Cardiac septum (tissue), 1 donor: ENCODE results near the gene GPR3. TPM values are rescaled to one million over a fixed set of nuclear protein-coding genes. Genes with fewer than 3 reads are reported as not detected.

Experiments used
- DNase-seq: peaks from one replicate; pipeline ENCODE4 v3.0.0-alpha.2; 2020; ENCODE audit warnings: low spot score
- intact Hi-C: fragments of 100-400 bp; cut with DNase I; formaldehyde crosslinking; loops from one replicate; pipeline ENCODE4 v1.14.0; 2022
- total RNA-seq: library from RNA; stranded (reverse); fragmentation: NEBNext Ultra II Directional; extraction: Animal tissue kit (Norgen Biotek cat#: 25700); gene quantifications from one replicate; pipeline ENCODE4 v1.2.1, GENCODE V29; 2021
- donor health status: DM: no; HTN: no; CAD: no.

The GPR3 gene
- total RNA-seq, 1 donor from 2014 or later = 2.3 TPM

DNA sequence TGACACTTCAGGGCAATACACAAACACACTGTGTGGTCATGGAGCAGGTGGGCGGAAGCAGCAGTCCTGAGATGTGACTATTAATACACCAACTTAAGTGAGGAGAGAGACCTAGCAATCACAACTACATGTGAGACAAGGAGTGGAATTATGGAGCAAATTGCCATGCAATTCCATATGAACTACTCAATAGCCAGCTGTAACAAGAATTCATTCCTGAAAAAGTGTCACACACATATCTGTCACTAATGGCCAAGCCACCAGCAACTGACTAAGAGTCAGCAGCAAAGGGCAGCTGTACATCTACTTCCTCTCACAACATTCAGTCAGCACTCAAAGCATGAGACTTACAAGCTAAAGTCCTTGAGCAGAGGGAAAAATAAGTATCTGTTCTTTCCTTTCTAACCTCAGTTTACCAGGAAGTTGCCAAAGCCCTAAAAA, 46.2 kb downstream of the GPR3 start:
- DNase-seq = no peak
- intact Hi-C loops = no loop called here

DNA sequence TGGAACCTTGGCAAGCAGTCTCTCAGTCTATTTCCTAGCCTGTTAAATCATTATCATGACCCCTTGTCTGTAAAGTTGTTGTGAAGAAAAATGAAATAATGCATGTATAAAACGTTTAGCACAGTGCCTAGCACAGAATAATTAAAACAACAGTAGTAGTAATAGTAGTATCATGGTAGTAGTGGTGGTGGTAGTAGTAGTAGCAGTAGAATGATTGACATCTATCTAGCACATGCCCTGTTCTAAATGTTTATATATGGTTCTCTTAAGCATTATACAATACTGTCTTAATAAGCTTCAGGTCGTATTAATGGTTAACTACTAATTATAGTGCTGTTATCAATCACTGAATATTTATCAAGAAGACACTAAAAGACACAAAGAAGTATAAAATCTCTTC, 46.7 kb downstream of the GPR3 start:
- intact Hi-C loops = no loop called here
- DNase-seq = no peak

- no peak for DNase-seq
- intact Hi-C loops = no loop called here
Observed at GRCh38 chr1:27444632-27445031, 52.2 kb downstream of the GPR3 start.

Other genes with a start within 250 kb of the GPR3 start
- gene SLC9A1, start 237.5 kb upstream of the GPR3 start, total RNA-seq = 26.1 TPM
- 53.6 TPM for gene WDTC1, start 158.0 kb upstream of the GPR3 start, total RNA-seq
- 26.8 TPM for gene TMEM222, start 70.5 kb upstream of the GPR3 start, total RNA-seq
- 0.65 TPM for gene SYTL1, start 50.6 kb upstream of the GPR3 start, total RNA-seq
- gene MAP3K6, start 25.7 kb upstream of the GPR3 start, total RNA-seq = 53.1 TPM
- 32.2 TPM for gene FCN3, start 17.8 kb upstream of the GPR3 start, total RNA-seq
- not detected for gene CD164L2, start 9.3 kb upstream of the GPR3 start, total RNA-seq
- gene WASF2, start 97.5 kb downstream of the GPR3 start, total RNA-seq = 59.3 TPM
- 57.7 TPM for gene AHDC1, start 211.5 kb downstream of the GPR3 start, total RNA-seq
- gene FGR, start 242.6 kb downstream of the GPR3 start, total RNA-seq = 3.8 TPM